Inferior parietal cortex (tissue), 1 donor: ENCODE measurements around the gene OR8H2.
"Not testable (repeated sequence)": the region's sequence is repeated elsewhere in the genome, so short reads cannot be mapped to it uniquely, and the experiment has no call there.

Source experiments
- DNase-seq: peaks from one replicate; pipeline ENCODE4 v3.0.0-alpha.2; 2016; ENCODE audit errors: extremely low spot score

Gene OR8H2, protein sequence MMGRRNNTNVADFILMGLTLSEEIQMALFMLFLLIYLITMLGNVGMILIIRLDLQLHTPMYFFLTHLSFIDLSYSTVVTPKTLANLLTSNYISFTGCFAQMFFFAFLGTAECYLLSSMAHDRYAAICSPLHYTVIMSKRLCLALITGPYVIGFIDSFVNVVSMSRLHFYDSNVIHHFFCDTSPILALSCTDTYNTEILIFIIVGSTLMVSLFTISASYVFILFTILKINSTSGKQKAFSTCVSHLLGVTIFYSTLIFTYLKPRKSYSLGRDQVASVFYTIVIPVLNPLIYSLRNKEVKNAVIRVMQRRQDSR

DNA sequence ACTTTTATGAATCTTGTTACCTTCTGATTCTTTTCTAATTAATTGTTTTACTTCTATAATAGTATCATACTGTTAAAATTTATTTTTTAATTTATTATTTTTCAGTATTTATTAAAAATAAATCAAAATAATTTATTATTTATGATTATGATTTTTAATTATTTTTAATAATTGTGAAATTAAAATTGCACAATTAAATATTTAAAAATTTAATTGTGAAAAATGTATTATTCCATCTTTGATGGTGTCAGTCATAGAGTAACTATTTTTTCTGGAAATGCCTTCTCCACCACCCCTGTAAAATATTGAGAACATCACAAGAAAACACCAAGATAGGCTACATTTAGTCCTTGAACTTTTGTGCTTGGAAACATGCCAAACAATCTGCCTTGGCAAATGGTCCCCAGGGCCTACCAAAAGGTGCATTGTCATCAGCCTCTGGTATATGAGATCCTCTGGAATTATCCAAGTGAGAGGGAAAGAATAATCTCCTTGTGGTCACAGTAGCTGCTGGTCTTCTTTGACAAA is at the start of gene OR8H2:
OR8H2 (plus strand) TSS at position 478 of the 528 bp plus-strand sequence. CDS start 1,356 bp downstream, outside the sequence.
- DNase-seq = no peak

DNA sequence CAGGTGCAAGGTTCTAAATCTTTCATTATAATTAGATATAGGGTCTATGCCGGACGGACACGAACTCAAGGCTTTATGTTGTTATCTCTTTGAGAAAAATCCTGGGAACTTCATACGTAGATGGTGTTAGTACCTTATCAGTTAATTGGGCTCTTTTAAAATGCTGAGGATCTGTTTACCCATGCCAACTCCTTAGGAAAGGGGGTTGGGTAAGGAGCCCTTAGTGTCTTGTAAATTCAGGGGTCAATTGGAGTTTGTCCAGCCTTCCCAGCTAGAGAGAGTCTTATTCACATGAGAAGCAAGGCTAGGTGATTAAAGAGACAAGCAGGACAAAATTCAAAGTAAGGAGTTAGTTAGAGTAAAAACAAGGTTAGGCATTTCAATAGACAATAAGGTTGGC is 47.1 kb upstream of the OR8H2 start:
- not testable (repeated sequence) for DNase-seq

DNA sequence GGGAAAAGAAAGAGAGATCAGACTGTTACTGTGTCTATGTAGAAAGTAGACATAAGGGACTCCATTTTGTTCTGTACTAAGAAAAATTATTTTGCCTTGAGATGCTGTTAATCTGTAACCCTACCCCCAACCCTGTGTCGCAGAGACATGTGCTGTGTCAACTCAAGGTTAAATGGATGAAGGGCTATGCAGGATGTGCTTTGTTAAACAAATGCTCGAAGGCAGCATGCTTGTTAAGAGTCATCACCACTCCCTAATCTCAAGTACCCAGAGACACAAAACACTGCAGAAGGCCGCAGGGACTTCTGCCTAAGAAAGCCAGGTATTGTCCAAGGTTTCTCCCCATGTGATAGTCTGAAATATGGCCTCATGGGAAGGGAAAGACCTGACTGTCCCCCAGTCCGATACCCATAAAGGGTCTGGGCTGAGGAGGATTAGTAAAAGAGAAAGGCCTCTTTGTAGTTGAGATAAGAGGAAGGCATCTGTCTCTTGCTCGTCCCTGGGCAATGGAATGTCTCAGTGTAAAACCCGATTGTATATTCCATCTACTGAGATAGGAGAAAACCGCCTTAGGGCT is 45.7 kb upstream of the OR8H2 start:
- DNase-seq = not testable (repeated sequence)

DNA sequence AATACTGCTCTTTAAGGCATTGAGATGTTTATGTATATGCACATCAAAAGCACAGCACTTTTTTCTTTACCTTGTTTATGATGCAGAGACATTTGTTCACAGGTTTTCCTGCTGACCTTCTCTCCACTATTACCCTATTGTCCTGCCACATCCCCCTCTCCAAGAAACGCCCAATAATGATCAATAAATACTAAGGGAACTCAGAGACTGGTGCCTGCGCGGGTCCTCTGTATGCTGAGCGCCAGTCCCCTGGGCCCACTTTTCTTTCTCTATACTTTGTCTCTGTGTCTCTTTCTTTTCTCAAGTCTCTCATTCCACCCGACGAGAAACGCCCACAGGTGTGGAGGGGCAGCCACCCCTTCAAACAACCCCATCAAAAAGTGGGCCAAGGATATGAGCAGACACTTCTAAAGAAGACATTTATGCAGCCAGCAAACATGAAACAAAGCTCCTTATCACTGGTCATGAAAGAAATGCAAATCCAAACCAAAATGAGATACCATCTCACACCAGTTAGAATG is 45.2 kb upstream of the OR8H2 start:
- not testable (repeated sequence) for DNase-seq

DNA sequence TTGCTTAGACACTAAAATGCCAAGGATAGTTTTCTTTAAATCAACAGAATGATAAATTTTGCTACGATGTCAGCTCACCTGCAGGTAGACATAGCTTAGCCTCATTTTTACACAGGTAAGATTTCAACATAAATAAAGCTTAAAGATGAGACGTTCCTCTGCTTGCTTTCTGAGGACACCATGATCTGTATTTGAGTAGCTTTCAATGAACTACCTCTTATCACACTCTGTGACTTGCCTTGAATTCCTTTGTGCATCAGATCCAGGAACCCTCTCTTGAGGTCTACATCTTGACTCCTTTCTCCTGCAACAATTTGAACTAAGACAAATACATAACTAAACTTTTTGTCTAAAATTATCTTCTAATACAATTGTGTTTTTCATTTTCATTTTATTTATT is 36.5 kb upstream of the OR8H2 start:
- no peak for DNase-seq

DNA sequence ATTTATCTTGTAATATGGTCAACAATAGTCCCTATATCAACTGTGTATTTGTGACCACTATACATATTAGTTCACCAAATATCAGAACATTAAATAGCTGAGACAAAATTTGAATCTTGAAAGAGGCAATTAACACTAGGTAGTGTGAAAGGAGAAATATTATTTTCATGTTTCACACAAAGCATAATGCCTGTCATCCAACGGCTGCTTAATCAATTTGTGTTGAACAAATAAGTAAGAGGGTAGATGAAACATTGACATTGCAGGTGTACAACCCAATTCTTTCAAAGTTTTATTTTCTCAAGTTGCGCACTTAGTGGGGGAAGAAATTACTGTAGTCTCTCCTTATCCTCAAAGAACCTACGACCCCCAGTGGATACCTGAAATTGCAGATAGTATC is 13.8 kb upstream of the OR8H2 start:
- no peak for DNase-seq

DNA sequence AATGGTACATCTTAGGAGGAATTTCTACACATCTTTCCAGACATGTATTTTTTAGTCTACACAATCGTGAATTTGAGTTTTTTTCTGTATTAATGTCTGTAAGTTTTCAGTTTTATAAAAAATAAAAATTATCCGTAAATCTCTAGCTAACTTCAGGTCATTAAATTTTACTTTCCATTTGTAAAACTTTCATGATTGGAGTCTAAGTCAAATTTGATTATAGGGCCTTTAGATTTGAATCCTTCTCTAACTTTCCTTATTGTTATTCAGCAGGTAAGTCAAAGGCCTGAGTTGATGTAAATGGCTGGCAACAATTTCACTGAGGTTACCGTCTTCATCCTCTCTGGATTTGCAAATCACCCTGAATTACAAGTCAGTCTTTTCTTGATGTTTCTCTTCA is 10.5 kb upstream of the OR8H2 start, which contains the start of gene OR8I2:
OR8I2 (plus strand) TSS at position 301 of the 400 bp plus-strand sequence; CDS start at position 301, 0 bp downstream.
- DNase-seq = no peak

DNA sequence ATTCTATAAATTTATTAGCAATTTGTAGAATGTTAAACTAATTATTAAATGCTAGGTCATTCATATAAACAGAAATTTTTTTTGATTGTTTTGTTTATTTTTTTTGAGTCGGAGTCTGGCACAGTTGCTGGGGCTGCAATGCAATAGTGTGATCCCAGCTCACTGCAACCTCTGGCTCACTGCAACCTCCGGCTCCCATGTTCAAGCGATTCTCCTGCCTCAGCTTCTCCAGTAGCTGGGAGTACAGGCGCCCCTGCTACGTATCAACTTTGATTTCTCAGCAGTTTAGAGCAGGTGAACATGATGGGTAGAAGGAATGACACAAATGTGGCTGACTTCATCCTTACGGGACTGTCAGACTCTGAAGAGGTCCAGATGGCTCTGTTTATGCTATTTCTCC is 18.6 kb downstream of the OR8H2 start, which contains the start of gene OR8H3:
OR8H3 (plus strand) TSS at position 301 of the 400 bp plus-strand sequence; CDS start at position 301, 0 bp downstream.
- no peak for DNase-seq

DNA sequence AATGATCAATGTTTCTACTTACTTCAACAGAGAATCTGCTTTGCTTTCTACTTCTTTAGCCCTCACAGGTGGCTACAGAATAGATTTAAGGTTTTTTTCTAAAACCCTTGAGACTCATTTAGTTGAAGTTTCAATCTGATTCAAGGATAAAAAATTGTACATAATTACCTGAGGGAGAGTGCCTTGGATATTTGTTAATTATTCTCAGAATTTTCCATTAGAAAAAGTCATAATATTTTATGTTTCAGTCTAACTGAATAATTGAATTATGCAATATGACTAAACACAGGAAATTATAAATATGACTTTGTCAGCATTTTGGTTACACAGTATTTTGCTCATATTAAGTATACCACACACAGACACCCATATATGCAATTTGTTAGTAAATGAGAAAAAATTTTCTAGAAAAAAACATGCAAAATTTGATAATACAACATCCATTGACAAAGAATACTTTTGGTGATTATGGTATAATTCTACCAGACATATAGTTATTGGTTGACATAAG is 36.7 kb downstream of the OR8H2 start, which contains the start of gene OR8J3:
OR8J3 (minus strand) TSS at position 51 of the 511 bp plus-strand sequence. CDS start 2,483 bp downstream, outside the sequence.
- no peak for DNase-seq

DNA sequence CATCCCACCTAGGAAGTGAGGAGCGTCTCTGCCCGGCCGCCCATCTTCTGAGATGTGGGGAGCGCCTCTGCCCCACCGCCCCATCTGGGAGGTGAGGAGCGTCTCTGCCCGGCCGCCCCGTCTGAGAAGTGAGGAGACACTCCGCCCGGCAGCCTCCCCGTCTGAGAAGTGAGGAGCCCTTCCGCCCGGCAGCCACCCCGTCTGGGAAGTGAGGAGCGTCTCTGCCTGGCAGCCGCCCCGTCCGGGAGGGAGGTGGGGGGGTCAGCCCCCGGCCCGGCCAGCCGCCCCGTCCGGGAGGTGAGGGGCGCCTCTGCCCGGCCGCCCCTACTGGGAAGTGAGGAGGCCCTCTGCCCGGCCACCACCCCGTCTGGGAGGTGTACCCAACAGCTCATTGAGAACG is 40.2 kb downstream of the OR8H2 start:
- DNase-seq = not testable (repeated sequence)

DNA sequence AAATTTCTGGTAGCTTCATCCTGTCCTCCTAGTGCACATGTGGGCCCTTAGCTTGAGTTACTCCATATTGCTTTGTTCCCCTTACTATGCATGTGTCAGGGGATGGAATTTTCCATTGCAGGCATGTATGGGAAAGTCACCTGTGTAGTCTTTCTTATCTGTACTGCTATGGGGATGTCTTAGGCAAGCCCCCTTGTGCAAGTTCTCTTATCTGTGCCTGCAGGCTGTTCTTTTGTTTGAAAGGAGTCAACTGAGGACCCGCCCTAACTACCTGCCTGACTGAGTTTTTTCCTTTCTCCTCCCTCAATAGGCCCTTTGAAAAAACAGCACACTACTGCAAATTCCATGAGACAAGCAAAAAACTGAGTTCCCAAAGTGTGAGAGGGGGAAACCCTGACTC is 47.9 kb downstream of the OR8H2 start:
- DNase-seq = no peak

DNA sequence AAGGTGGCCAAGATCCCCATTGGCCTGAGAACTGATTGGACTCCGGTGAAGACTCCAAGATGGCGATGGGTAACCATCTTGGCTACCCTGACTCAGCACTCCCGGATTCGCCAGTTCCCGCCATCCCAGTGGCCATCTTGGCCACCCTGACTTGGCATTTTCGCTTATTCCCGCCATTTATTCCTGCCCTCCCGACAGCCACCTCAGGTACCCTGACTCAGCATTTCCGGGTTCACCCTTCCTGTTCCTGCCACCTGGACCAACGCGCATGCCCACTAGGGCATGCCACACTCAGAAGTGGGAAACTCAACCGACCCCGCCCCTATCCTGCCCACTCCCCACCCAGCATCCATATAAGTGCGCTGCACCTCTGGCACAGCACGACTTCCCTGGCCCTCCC is 48.8 kb downstream of the OR8H2 start:
- no peak for DNase-seq
